22Rv1 (cell line): ENCODE results near the gene C1QTNF1.

Source experiments
- H3K27ac ChIP-seq: fragments of 450-650 bp; 2 replicates; pipeline ENCODE4 v1.5.1; 2017
- CTCF ChIP-seq: fragments of 450-650 bp; IDR thresholded peaks from 2 replicates; pipeline ENCODE4 v1.5.1; 2017; ENCODE audit warnings: mild to moderate bottlenecking
- ZFX ChIP-seq: fragments of 450-650 bp; IDR thresholded peaks from 2 replicates; pipeline ENCODE4 v1.6.1; 2017; ENCODE audit warnings: antibody characterized with exemption, borderline replicate concordance

Gene C1QTNF1

DNA sequence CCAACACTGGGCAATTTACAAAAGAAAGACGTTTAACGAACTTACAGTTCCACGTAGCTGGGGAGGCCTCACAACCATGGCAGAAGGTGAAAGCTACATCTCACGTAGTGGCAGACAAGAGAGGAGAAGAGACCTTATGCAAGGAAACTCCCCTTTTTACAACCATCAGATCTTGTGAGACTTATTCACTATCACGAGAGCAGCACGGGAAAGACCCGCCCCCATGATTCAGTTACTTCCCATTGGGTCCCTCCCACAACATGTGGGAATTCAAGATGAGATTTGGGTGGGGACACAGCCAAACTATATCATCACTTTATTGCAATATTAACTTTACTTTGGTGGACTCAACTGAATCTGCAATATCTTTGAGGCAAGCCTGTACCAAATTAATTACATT, 38.7 kb downstream of the C1QTNF1 start:
- TF ChIP-seq ZFX = no peak
- no peak overlapping the region for H3K27ac ChIP-seq

DNA sequence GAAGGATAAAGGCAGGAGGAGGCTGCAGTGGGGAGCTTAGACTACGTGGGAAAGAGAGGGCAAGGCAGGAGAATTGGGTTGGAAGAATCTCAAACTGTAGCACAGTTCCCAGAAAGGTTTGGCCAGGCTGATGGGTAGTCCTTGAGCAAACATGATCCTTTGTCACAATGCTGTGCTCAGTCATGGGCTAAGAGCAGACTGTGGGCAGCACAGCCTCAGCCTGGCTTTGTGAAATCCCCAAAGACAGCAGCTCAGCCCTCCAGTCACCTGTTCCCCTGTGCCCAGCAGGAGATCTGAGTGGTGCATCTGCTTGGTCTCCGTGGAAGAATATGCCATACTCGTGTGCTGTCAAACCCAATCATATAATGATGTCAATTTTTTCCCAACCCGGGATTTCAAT, 40.1 kb downstream of the C1QTNF1 start:
- H3K27ac ChIP-seq = no peak overlapping the region
- TF ChIP-seq ZFX (no peak), CTCF (no peak)

DNA sequence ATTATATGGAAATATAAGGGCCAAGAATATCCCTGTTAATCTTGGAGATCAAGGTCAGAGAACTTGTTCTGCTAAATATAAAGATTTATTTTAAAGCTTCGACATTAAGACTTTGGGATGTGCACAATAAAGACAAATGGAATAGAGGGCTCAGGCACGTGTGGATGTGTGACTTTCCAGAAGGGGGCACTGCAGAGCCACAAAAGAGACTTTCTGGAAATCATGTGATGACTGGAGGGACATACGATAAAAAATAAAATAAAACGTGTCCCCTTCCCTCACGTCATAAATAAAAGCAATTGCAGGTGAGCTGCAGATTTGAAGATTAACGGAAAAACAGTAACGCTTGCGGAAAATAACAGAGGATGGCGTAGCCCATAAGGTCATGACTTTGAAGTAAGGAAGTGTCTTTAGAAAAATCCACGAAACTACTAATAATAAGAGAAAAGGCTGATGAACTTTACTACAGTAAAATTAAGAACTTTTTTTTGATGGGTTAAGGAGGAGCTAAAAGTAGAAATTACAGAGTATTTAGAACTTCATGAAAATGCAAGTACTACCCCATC, 41.2 kb downstream of the C1QTNF1 start:
- TF ChIP-seq CTCF = peak; percentile 80
- TF ChIP-seq ZFX = no peak
- no peak overlapping the region for H3K27ac ChIP-seq

- no peak overlapping the region for H3K27ac ChIP-seq
- TF ChIP-seq ZFX (no peak), CTCF (no peak)
These were observed 43.0 kb downstream of the C1QTNF1 start for GRCh38 chr17:79066963-79067362.

- TF ChIP-seq CTCF = no peak
- TF ChIP-seq ZFX = no peak
- H3K27ac ChIP-seq = no peak overlapping the region
These were observed 46.4 kb downstream of the C1QTNF1 start for GRCh38 chr17:79070266-79070880.

GRCh38 chr17:79071161-79071740, 47.3 kb downstream of the C1QTNF1 start:
- TF ChIP-seq ZFX (no peak), CTCF (no peak)
- no peak overlapping the region for H3K27ac ChIP-seq

GRCh38 chr17:79072544-79072943, 48.6 kb downstream of the C1QTNF1 start:
- TF ChIP-seq CTCF (no peak), ZFX (no peak)
- H3K27ac ChIP-seq = no peak overlapping the region
